NCI-H187 (cell line): Measurements from ENCODE around the gene SART3.
"Not testable (repeated sequence)": the region's sequence is repeated elsewhere in the genome, so short reads cannot be mapped to it uniquely, and the experiment has no call there.

Source experiments
- DNase-seq, 2 experiments: peaks; one replicate each; lab custom pipeline; 2025; lab: John Stamatoyannopoulos, UW

Gene SART3

GRCh38 chr12:108597559-108598471 is 36.8 kb upstream of the SART3 start, which contains the start of gene TMEM119:
TMEM119 (minus strand) TSS chr12:108598084; CDS start chr12:108592383, 5,701 bp downstream.
- no peak for DNase-seq

- no peak for DNase-seq
Measured at GRCh38 chr12:108596854-108597558, 36.0 kb upstream of the SART3 start.

- no peak for DNase-seq
Measured at GRCh38 chr12:108595711-108596647, 35.0 kb upstream of the SART3 start.

- DNase-seq, result no peak
Measured at GRCh38 chr12:108594960-108595710, 34.2 kb upstream of the SART3 start.

- DNase-seq, result no peak
Measured at GRCh38 chr12:108594323-108594903, 33.4 kb upstream of the SART3 start.

GRCh38 chr12:108592033-108592909 is 31.3 kb upstream of the SART3 start:
- DNase-seq, result no peak

GRCh38 chr12:108591267-108591980 is 30.5 kb upstream of the SART3 start:
- DNase-seq, result no peak

- DNase-seq, result not testable (repeated sequence)
Measured at GRCh38 chr12:108590463-108590862, 29.5 kb upstream of the SART3 start.

- no peak for DNase-seq
Measured at GRCh38 chr12:108589840-108590229, 28.9 kb upstream of the SART3 start.

GRCh38 chr12:108589028-108589839 is 28.3 kb upstream of the SART3 start:
- DNase-seq, result no peak

GRCh38 chr12:108587826-108588225 is 26.9 kb upstream of the SART3 start:
- DNase-seq, result no peak

- no peak for DNase-seq
Measured at GRCh38 chr12:108586306-108586705, 25.3 kb upstream of the SART3 start.

GRCh38 chr12:108585864-108586263 is 24.9 kb upstream of the SART3 start:
- DNase-seq, result no peak

GRCh38 chr12:108584456-108585065 is 23.6 kb upstream of the SART3 start:
- DNase-seq, result no peak

GRCh38 chr12:108583991-108584390 is 23.0 kb upstream of the SART3 start:
- no peak for DNase-seq

- no peak for DNase-seq
Measured at GRCh38 chr12:108582978-108583770, 22.2 kb upstream of the SART3 start.

- no peak for DNase-seq
Measured at GRCh38 chr12:108582509-108582908, 21.5 kb upstream of the SART3 start.
